IMR-90 (cell line): ENCODE results near the gene METTL18. TPM values are rescaled to one million over a fixed set of nuclear protein-coding genes. Genes with fewer than 3 reads are reported as not detected.

Experiments
- ATAC-seq: fragments of 200-7000 bp; cut with Tn5 transposase; 2 replicates; pipeline ENCODE4 v1.9.1; 2020; ENCODE audit warnings: low read depth, mild to moderate bottlenecking, moderate library complexity
- BruUV-seq: library from RNA; stranded (reverse); fragments of 400-500 nt; replicated peaks from 2 replicates; lab custom pipeline; 2021; lab: Mats Ljungman, UMichigan
- CTCF ChIA-PET: fragments of 300-600 bp; formaldehyde crosslinking; extraction: SDS; loops from one replicate; lab custom pipeline; 2021; ENCODE audit warnings: antibody characterized with exemption; lab: Yijun Ruan, JAX
- POLR2A ChIA-PET: fragments of 300-600 bp; sonication (Branson Sonifier 250); formaldehyde crosslinking; loops from one replicate; lab custom pipeline; 2022; ENCODE audit warnings: antibody characterized with exemption; ENCODE audit not compliant: unreplicated experiment; lab: Charles Lee
- DNase-seq: peaks from one replicate; pipeline ENCODE4 v3.0.0; 2013
- H2AFZ ChIP-seq: replicated peaks from 2 replicates; pipeline ENCODE3; 2013; ENCODE audit warnings: low read length, mild to moderate bottlenecking; ENCODE audit not compliant: poor library complexity
- H2AK5ac ChIP-seq: 2 replicates; pipeline ENCODE4 v1.6.1; 2013; ENCODE audit warnings: low read depth, low read length, inconsistent platforms
- H2AK9ac ChIP-seq: replicated peaks from 2 replicates; pipeline ENCODE3; 2013; ENCODE audit warnings: mild to moderate bottlenecking, low read depth, low read length, moderate library complexity; ENCODE audit not compliant: poor library complexity
- H2BK120ac ChIP-seq: 2 replicates; pipeline ENCODE4 v1.6.1; 2013; ENCODE audit warnings: low read depth, low read length, inconsistent platforms
- H2BK15ac ChIP-seq: 3 replicates; pipeline ENCODE4 v1.6.1; 2013; ENCODE audit warnings: low read depth, low read length, inconsistent platforms
- H2BK20ac ChIP-seq: 2 replicates; pipeline ENCODE4 v1.6.1; 2013; ENCODE audit warnings: low read depth, mild to moderate bottlenecking, inconsistent platforms, low read length, moderate library complexity
- H2BK5ac ChIP-seq: 2 replicates; pipeline ENCODE4 v1.6.1; 2013; ENCODE audit warnings: mild to moderate bottlenecking, low read depth, low read length, inconsistent platforms; ENCODE audit not compliant: poor library complexity, severe bottlenecking
- H3K14ac ChIP-seq: replicated peaks from 2 replicates; pipeline ENCODE4 v1.6.1; 2013; ENCODE audit warnings: low read depth, low read length, inconsistent platforms
- H3K18ac ChIP-seq: 2 replicates; pipeline ENCODE4 v1.6.1; 2013; ENCODE audit warnings: low read depth, low read length, control low read depth
- H3K23ac ChIP-seq: 2 replicates; pipeline ENCODE4 v1.6.1; 2013; ENCODE audit warnings: low read depth, low read length, inconsistent platforms
- H3K27ac ChIP-seq: 2 replicates; pipeline ENCODE4 v1.5.1; 2013; ENCODE audit warnings: mild to moderate bottlenecking, control low read depth, low read length; ENCODE audit not compliant: insufficient read depth
- H3K27me3 ChIP-seq: 2 replicates; pipeline ENCODE4 v1.6.1; 2013; ENCODE audit warnings: low read length; ENCODE audit not compliant: control insufficient read depth, insufficient read depth
- H3K36me3 ChIP-seq: 2 replicates; pipeline ENCODE4 v1.6.1; 2013; ENCODE audit warnings: low read length, mixed read lengths; ENCODE audit not compliant: control insufficient read depth, insufficient read depth
- H3K4ac ChIP-seq: 2 replicates; pipeline ENCODE4 v1.6.1; 2013; ENCODE audit warnings: low read depth, low read length, inconsistent platforms
- H3K4me1 ChIP-seq: 2 replicates; pipeline ENCODE4 v1.6.1; 2013; ENCODE audit warnings: low read length, mixed read lengths; ENCODE audit not compliant: control insufficient read depth, insufficient read depth
- H3K4me2 ChIP-seq: 2 replicates; pipeline ENCODE4 v1.6.1; 2013; ENCODE audit warnings: low read depth, mild to moderate bottlenecking, control low read depth, low read length, moderate library complexity
- H3K4me3 ChIP-seq: 2 replicates; pipeline ENCODE4 v1.5.1; 2013; ENCODE audit warnings: low read depth, mild to moderate bottlenecking, control low read depth, low read length, moderate library complexity; ENCODE audit not compliant: insufficient read depth
- H3K56ac ChIP-seq: 2 replicates; pipeline ENCODE4 v1.6.1; 2013; ENCODE audit warnings: low read length, inconsistent platforms; ENCODE audit not compliant: insufficient read depth; ENCODE audit errors: extremely low read depth
- H3K79me1 ChIP-seq, 2 experiments: 2 replicates each; pipeline ENCODE4 v1.6.1; 2013; ENCODE audit warnings: low read length in 2 of 2, inconsistent platforms in 1 of 2, low read depth in 1 of 2
- H3K9ac ChIP-seq: 2 replicates; pipeline ENCODE4 v1.6.1; 2013; ENCODE audit warnings: low read depth, low read length, control low read depth
- H3K9me1 ChIP-seq: 2 replicates; pipeline ENCODE4 v1.6.1; 2013; ENCODE audit warnings: low read length, inconsistent platforms; ENCODE audit not compliant: insufficient read depth
- H3K9me3 ChIP-seq: 2 replicates; pipeline ENCODE4 v1.6.1; 2013; ENCODE audit warnings: low read length; ENCODE audit not compliant: control insufficient read depth, insufficient read depth
- H4K20me1 ChIP-seq: 2 replicates; pipeline ENCODE4 v1.6.1; 2013; ENCODE audit warnings: low read length, inconsistent platforms; ENCODE audit not compliant: insufficient read depth
- H4K5ac ChIP-seq: 2 replicates; pipeline ENCODE4 v1.6.1; 2013; ENCODE audit warnings: mild to moderate bottlenecking, low read depth, low read length, control low read depth
- H4K8ac ChIP-seq, 2 experiments: 2 replicates each; pipeline ENCODE4 v1.6.1; 2013; ENCODE audit warnings: low read depth in 2 of 2, low read length in 2 of 2, control low read depth in 1 of 2, inconsistent platforms in 1 of 2
- H4K91ac ChIP-seq: 2 replicates; pipeline ENCODE4 v1.6.1; 2013; ENCODE audit warnings: low read depth, low read length, inconsistent platforms; ENCODE audit not compliant: insufficient read depth
- BHLHE40 ChIP-seq: fragments of 150-350 bp; IDR thresholded peaks from 2 replicates; pipeline ENCODE4 v1.6.1; 2016; ENCODE audit warnings: mild to moderate bottlenecking, low read depth, low read length
- CEBPB ChIP-seq: IDR thresholded peaks from 2 replicates; pipeline ENCODE4 v1.6.1; 2012; ENCODE audit warnings: low read depth, low read length, improper control_type of control experiment
- ELK1 ChIP-seq: fragments of 150-350 bp; IDR thresholded peaks from 2 replicates; pipeline ENCODE4 v1.6.1; 2016; ENCODE audit warnings: low read depth, mild to moderate bottlenecking, low read length, moderate library complexity, borderline replicate concordance
- FOS ChIP-seq: fragments of 150-350 bp; IDR thresholded peaks from 2 replicates; pipeline ENCODE4 v1.6.1; 2016; ENCODE audit warnings: low read depth, low read length
- MAFK ChIP-seq: IDR thresholded peaks from 2 replicates; pipeline ENCODE4 v1.6.1; 2012; ENCODE audit warnings: low read depth, low read length, improper control_type of control experiment
- MAZ ChIP-seq: IDR thresholded peaks from 2 replicates; pipeline ENCODE4 v1.6.1; 2012; ENCODE audit warnings: low read depth, mild to moderate bottlenecking, low read length, improper control_type of control experiment, moderate library complexity, borderline replicate concordance
- MXI1 ChIP-seq: IDR thresholded peaks from 2 replicates; pipeline ENCODE4 v1.6.1; 2012; ENCODE audit warnings: low read depth, mild to moderate bottlenecking, low read length, moderate library complexity, borderline replicate concordance
- NFE2L2 ChIP-seq: fragments of 150-350 bp; IDR thresholded peaks from 2 replicates; pipeline ENCODE4 v1.6.1; 2016; ENCODE audit warnings: low read depth, mild to moderate bottlenecking, low read length
- POLR2A ChIP-seq: IDR thresholded peaks from 2 replicates; pipeline ENCODE4 v1.6.1; 2012; ENCODE audit warnings: mild to moderate bottlenecking, low read depth, low read length
- RCOR1 ChIP-seq: IDR thresholded peaks from 2 replicates; pipeline ENCODE4 v1.6.1; 2012; ENCODE audit warnings: mild to moderate bottlenecking, low read length, improper control_type of control experiment; ENCODE audit not compliant: insufficient replicate concordance
- RFX5 ChIP-seq: IDR thresholded peaks from 2 replicates; pipeline ENCODE4 v1.8.0; 2012; ENCODE audit warnings: low read depth, mild to moderate bottlenecking, low read length, moderate library complexity
- USF2 ChIP-seq: fragments of 150-350 bp; IDR thresholded peaks from 2 replicates; pipeline ENCODE4 v1.6.1; 2017; ENCODE audit warnings: mild to moderate bottlenecking, antibody characterized with exemption, low read length, low read depth
- WGBS, 2 experiments: methylation state at CpG; one replicate each; pipeline versions ENCODE4 v1.1.5 to v1.1.7; 2013; ENCODE audit warnings: missing lambda C conversion rate in 2 of 2; ENCODE audit not compliant: insufficient read length in 1 of 2; ENCODE audit errors: extremely low coverage in 2 of 2; 5-methylcytosine and 5-hydroxymethylcytosine counted together
- dilution Hi-C: fragments of 300-500 bp; cut with HindIII; formaldehyde crosslinking; loops from one replicate; pipeline ENCODE4 v1.14.3; 2018; ENCODE audit warnings: low sequenced_read_pairs; ENCODE audit not compliant: unreplicated experiment
- in situ Hi-C: fragments of 300-500 bp; cut with MboI; formaldehyde crosslinking; loops from 3 replicates; pipeline ENCODE4 v1.14.3; 2019; ENCODE audit warnings: low sequenced_read_pairs, inconsistent platforms, mixed read lengths
- intact Hi-C: fragments of 100-400 bp; cut with micrococcal nuclease; formaldehyde crosslinking; loops from 2 replicates; pipeline ENCODE4 v1.10.0; 2022
- polyA plus RNA-seq, 3 experiments: library from polyadenylated mRNA; depleted of rRNA; stranded (reverse); fragments of >200 nt; gene quantifications; 2 replicates each; pipeline ENCODE4 v1.2.3, GENCODE V29; 2012; ENCODE audit warnings: low replicate concordance in 1 of 3
- total RNA-seq: library from RNA; depleted of rRNA; stranded (reverse); fragments of >200 nt; gene quantifications from 2 replicates; pipeline ENCODE4 v1.2.3, GENCODE V29; 2012

The METTL18 gene
- total and polyA plus RNA-seq, 2 of the 4 experiments (the other 2 are of a cell fraction) = 2.9 to 3.4 TPM

GRCh38 chr1:169797281-169797680 is 2.6 kb upstream of the METTL18 start:
- Histone ChIP-seq H2BK120ac (no peak overlapping the region), H3K36me3 (no peaks in the 10 kb centered on the region), H3K4me3 (no peak overlapping the region), H3K4me2 (no peak overlapping the region), H3K9me3 (no peaks in the 10 kb centered on the region), H3K79me1 (peaks cover 15 to 21% of the 10 kb centered on the region in 2 experiments), H2AK9ac (no peak overlapping the region), H4K20me1 (no peaks in the 10 kb centered on the region), H2AFZ (no peak overlapping the region), H3K14ac (no peak overlapping the region), H3K9me1 (peaks cover 2% of the 10 kb centered on the region; the same call in 1 of the 2 replicates), H4K5ac (no peak overlapping the region), H2BK15ac (no peak overlapping the region), H3K4ac (no peak overlapping the region), H3K9ac (no peak overlapping the region), H3K27me3 (no peaks in the 10 kb centered on the region), H2AK5ac (no peak overlapping the region), H3K27ac (no peak overlapping the region), H2BK5ac (no peak overlapping the region), H4K8ac (no peak overlapping the region), H3K56ac (no peak overlapping the region), H3K4me1 (no peaks in the 10 kb centered on the region; the same call in 1 of the 2 replicates), H3K18ac (no peak overlapping the region), H3K23ac (no peak overlapping the region), H2BK20ac (no peak overlapping the region), H4K91ac (no peak overlapping the region)
- no peak for DNase-seq
- WGBS, 2 experiments = no CpG with 5 or more reads among the region's 5 CpGs
- dilution Hi-C loops (no loop called here), intact Hi-C loops (no loop called here), in situ Hi-C loops (no loop called here)
- TF ChIP-seq POLR2A = no peak
- no peak for TF ChIP-seq MXI1
- no peak for TF ChIP-seq ELK1
- no peak for TF ChIP-seq RCOR1
- no peak for TF ChIP-seq MAZ
- no peak for TF ChIP-seq NFE2L2
- TF ChIP-seq CEBPB = no peak
- TF ChIP-seq RFX5 = no peak
- TF ChIP-seq BHLHE40 = no peak
- TF ChIP-seq USF2 = no peak
- no peak for TF ChIP-seq FOS
- no peak for TF ChIP-seq MAFK
- CTCF ChIA-PET = interaction anchor here (0.7 to 1.1 kb wide), 2 partner anchors 12 to 1101 kb away, joined by 3 to 4 read pairs; no protein-coding TSS in a partner anchor
- no TSS peak for BruUV-seq
- POLR2A ChIA-PET = no interaction called here
- no peak for ATAC-seq
